OCI-LY3 (cell line): ENCODE measurements around the gene NPC1.

Experiments used
- CTCF ChIP-seq: fragments of 200-600, 300-600 bp; sonication (generic); IDR thresholded peaks from 2 replicates; pipeline ENCODE4 v1.5.1; 2014; ENCODE audit warnings: antibody characterized with exemption, low read length, low read depth
- EZH2phosphoT487 ChIP-seq: fragments of 200-600 bp; shearing (Covaris generic); IDR thresholded peaks from 2 replicates; pipeline ENCODE4 v1.6.1; 2018; ENCODE audit warnings: antibody characterized with exemption, mixed run types, low read depth

GRCh38 chr18:23632615-23633014 is 46.3 kb upstream of the NPC1 start:
- TF ChIP-seq CTCF (no peak), EZH2phosphoT487 (no peak)
